Heart right ventricle (tissue), 16 donors: ENCODE data around the gene HMGN4. TPM values are rescaled to one million over a fixed set of nuclear protein-coding genes. Genes with fewer than 3 reads are reported as not detected.

Experiments
- ATAC-seq, 8 donors: fragments of 200-7000 bp; cut with Tn5 transposase; one replicate each; pipeline ENCODE4 v1.9.1; 2020; ENCODE audit warnings: mild to moderate bottlenecking in 8 of 8, moderate library complexity in 8 of 8, moderate number of reproducible peaks in 1 of 8
- DNase-seq, 2 donors: peaks; one replicate each; pipeline ENCODE4 v3.0.0-alpha.2; 2020
- H3K27ac ChIP-seq, 10 donors: fragments of 200-600 bp; sonication (generic) in 2 of 10; one replicate each; pipeline versions ENCODE4 v1.5.0 to v1.8.0; 2020 to 2022; ENCODE audit warnings: mild to moderate bottlenecking in 3 of 10
- H3K27me3 ChIP-seq, 7 donors: fragments of 200-600 bp; one replicate each; pipeline ENCODE4 v1.8.0; 2021 to 2022; ENCODE audit warnings: mild to moderate bottlenecking in 2 of 7
- H3K36me3 ChIP-seq, 9 donors: fragments of 200-600 bp; sonication (generic) in 1 of 9; one replicate each; pipeline versions ENCODE4 v1.5.0 to v1.8.0; 2020 to 2022; ENCODE audit warnings: mild to moderate bottlenecking in 2 of 9
- H3K4me1 ChIP-seq, 9 donors: fragments of 200-600 bp; sonication (generic) in 1 of 9; one replicate each; pipeline versions ENCODE4 v1.5.0 to v1.8.0; 2020 to 2022; ENCODE audit warnings: mild to moderate bottlenecking in 4 of 9
- H3K4me3 ChIP-seq, 10 donors: fragments of 200-600 bp; sonication (generic) in 2 of 10; one replicate each; pipeline versions ENCODE4 v1.5.0 to v1.8.0; 2020 to 2022; ENCODE audit warnings: mild to moderate bottlenecking in 7 of 10, moderate library complexity in 2 of 10
- H3K9me3 ChIP-seq, 11 donors: fragments of 200-600 bp in 10 of 11; sonication (generic) in 2 of 11; one replicate each; pipeline versions ENCODE4 v1.5.0 to v1.8.0; 2013 to 2022; ENCODE audit warnings: mild to moderate bottlenecking in 2 of 11, control low read depth in 1 of 11, moderate library complexity in 1 of 11
- WGBS, 2 donors: extraction: QIAGEN DNeasy Blood & Tissue Kit; methylation state at CpG; one replicate each; pipeline ENCODE4 v1.1.7; 2013; ENCODE audit warnings: inconsistent platforms in 1 of 2; 5-methylcytosine and 5-hydroxymethylcytosine counted together
- intact Hi-C, 10 donors: fragments of 100-400 bp; cut with DNase I; formaldehyde crosslinking; loops; one replicate each; pipeline versions ENCODE4 v1.11.1 to v1.14.2; 2022
- polyA plus RNA-seq, 2 donors: library from polyadenylated mRNA; stranded (reverse); fragments of 200-250 nt; gene quantifications; one replicate each; pipeline ENCODE4 v1.2.3, GENCODE V29; 2013
- total RNA-seq, 10 donors: library from RNA; stranded (reverse); fragmentation: NEBNext Ultra II Directional in 3 of 10; extraction: Animal tissue kit (Norgen Biotek cat#: 25700) in 3 of 10; gene quantifications; one replicate each; pipeline versions ENCODE4 v1.2.1 to v1.2.4, GENCODE V29; 2021 to 2023
- TF ChIP-seq, protein P1 (sequence below), 9 donors: fragments of 200-600 bp; sonication (generic) in 2 of 9; IDR thresholded peaks; one replicate each; pipeline versions ENCODE4 v1.5.0 to v1.8.0; 2021 to 2022; ENCODE audit warnings: antibody characterized with exemption in 9 of 9, mild to moderate bottlenecking in 5 of 9, moderate library complexity in 1 of 9
- donor health status: Arrhythmogenic right ventricular cardiomyopathy.
- donor health status: ischemic (EF 13 %, LVEDD 7.1; RV severe dilation, severe dysfunction).
- donor health status: healthy with polysubstance abuse.
- donor health status: DM: no; HTN: yes; CAD: no.
- donor health status: DM: no; HTN: no; CAD: no.
- donor health status: ischemic (EF 25% LVEDD 6.9; RV normal size, moderate dysfunction).
- donor health status: ischemic (EF 25% LVEDD 5.7; RV mildly dilated, moderate dysfunction).
- donor health status: healthy.
- donor health status: DM: yes; HTN: yes; CAD: no.
- donor health status: Ischemic cardiomyopathy.
- donor health status: ischemic (EF 35%, LVEDD 5.7; RV mildly dilated, moderate dysfunction).
- donor health status: nonischemic (EF 11% LVEDD 7.7; RV severe dilation, severe dysfunction).
- donor health status: DM: yes; HTN: yes; CAD: no.
- donor health status: PGD.
- donor health status: ischemic (EF 29% LVEDD 5.4; RV normal size, mild dysfunction).
- donor health status: nonischemic (EF 23%, LVEDD 6.1; RV moderate dilation, normal function).

Gene HMGN4
- total and polyA plus RNA-seq, 12 donors: 8.2 to 35.0 (median 29.8) TPM

GRCh38 chr6:26577720-26578072 is 39.5 kb downstream of the HMGN4 start:
- H3K36me3 ChIP-seq: no peaks in the 10 kb centered on the region
- 11 to 16% methylated on average over 16 to 17 of the region's 17 CpGs for WGBS, 2 donors
- H3K4me3 ChIP-seq: peak overlapping the region in 6 of 10 donors; percentile 4 to 48 (median 28)
- TF ChIP-seq, protein P1, sequence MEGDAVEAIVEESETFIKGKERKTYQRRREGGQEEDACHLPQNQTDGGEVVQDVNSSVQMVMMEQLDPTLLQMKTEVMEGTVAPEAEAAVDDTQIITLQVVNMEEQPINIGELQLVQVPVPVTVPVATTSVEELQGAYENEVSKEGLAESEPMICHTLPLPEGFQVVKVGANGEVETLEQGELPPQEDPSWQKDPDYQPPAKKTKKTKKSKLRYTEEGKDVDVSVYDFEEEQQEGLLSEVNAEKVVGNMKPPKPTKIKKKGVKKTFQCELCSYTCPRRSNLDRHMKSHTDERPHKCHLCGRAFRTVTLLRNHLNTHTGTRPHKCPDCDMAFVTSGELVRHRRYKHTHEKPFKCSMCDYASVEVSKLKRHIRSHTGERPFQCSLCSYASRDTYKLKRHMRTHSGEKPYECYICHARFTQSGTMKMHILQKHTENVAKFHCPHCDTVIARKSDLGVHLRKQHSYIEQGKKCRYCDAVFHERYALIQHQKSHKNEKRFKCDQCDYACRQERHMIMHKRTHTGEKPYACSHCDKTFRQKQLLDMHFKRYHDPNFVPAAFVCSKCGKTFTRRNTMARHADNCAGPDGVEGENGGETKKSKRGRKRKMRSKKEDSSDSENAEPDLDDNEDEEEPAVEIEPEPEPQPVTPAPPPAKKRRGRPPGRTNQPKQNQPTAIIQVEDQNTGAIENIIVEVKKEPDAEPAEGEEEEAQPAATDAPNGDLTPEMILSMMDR (IDR thresholded peaks at IDR 0.05): no peak
- peaks cover 0 to 17% (median 6%) of the 10 kb centered on the region in 9 donors for H3K4me1 ChIP-seq
- H3K9me3 ChIP-seq: peaks cover 0 to 23% (median 5%) of the 10 kb centered on the region in 11 donors
- no peak overlapping the region for H3K27ac ChIP-seq
- H3K27me3 ChIP-seq: peaks cover 0 to 74% (median 26%) of the 10 kb centered on the region in 7 donors
- no peak for DNase-seq
- intact Hi-C loops: loop anchor here in 2 of 10 donors (5.0 to 10.0 kb wide), 2 partner anchors 235 to 263 kb away; no protein-coding TSS in a partner anchor
- no peak for ATAC-seq

DNA sequence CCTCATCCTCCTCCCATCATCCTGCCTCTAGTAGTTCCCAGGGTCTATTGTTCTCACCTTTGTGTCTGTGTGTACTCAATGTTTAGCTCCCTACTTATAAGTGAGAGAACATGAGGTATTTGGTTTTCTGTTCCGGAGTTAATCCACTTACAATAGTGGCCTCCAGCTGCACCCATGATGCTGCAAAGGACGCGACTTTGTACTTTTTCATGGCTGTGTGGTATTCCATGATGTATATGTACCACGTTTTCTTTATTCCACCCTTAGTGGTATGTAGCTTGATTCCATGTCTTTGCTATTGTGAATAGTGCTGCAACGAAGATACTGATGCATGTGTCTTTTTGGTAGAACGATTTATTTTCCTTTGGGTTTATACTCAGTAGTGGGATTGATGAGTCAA is 40.1 kb downstream of the HMGN4 start:
- Histone ChIP-seq H3K4me1 (peaks cover 0 to 13% (median 6%) of the 10 kb centered on the region in 9 donors), H3K9me3 (peaks cover 0 to 23% (median 5%) of the 10 kb centered on the region in 11 donors), H3K27me3 (peaks cover 0 to 79% (median 31%) of the 10 kb centered on the region in 7 donors), H3K4me3 (no peak overlapping the region), H3K36me3 (no peaks in the 10 kb centered on the region), H3K27ac (no peak overlapping the region)
- TF ChIP-seq, protein P1 (IDR thresholded peaks at IDR 0.05): no peak
- intact Hi-C loops: loop anchor here in 2 of 10 donors (5.0 to 10.0 kb wide), 2 partner anchors 236 to 263 kb away; no protein-coding TSS in a partner anchor
- no peak for ATAC-seq
- no peak for DNase-seq
- 84 to 85% methylated on average over 6 of the region's 6 CpGs for WGBS, 2 donors

DNA sequence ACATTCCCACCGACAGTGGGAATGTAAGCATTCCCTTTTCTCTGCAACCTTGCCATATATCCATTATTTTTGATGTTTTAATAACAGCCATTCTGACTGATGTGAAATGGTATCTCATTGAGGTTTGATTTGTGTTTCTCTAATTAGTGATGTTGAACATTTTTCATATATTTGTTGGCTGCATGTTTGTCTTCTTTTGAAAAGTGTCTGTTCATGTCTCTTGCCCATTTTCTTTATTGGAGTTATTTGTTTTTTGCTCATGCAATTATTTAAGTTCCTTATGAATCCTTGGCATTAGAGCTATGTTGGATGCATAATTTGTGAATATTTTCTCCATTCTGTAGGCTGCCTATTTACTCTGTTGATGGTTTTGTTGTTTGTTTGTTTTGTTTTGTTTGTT is 40.6 kb downstream of the HMGN4 start:
- intact Hi-C loops: loop anchor here in 2 of 10 donors (5.0 to 10.0 kb wide), 2 partner anchors 236 to 264 kb away; no protein-coding TSS in a partner anchor
- Histone ChIP-seq H3K4me1 (peaks cover 0 to 13% (median 6%) of the 10 kb centered on the region in 9 donors), H3K27me3 (peaks cover 0 to 83% (median 35%) of the 10 kb centered on the region in 7 donors), H3K4me3 (no peak overlapping the region), H3K36me3 (no peaks in the 10 kb centered on the region), H3K27ac (no peak overlapping the region), H3K9me3 (peaks cover 0 to 23% (median 5%) of the 10 kb centered on the region in 11 donors)
- no peak for ATAC-seq
- TF ChIP-seq, protein P1 (IDR thresholded peaks at IDR 0.05): no peak
- DNase-seq: no peak
- WGBS, 2 donors: 91 to 98% methylated on average over 1 of the region's 1 CpG

GRCh38 chr6:26581164-26581915 is 43.2 kb downstream of the HMGN4 start:
- H3K36me3 ChIP-seq: no peaks in the 10 kb centered on the region
- peaks cover 0 to 92% (median 60%) of the 10 kb centered on the region in 7 donors for H3K27me3 ChIP-seq
- H3K4me1 ChIP-seq: peaks cover 0 to 12% (median 6%) of the 10 kb centered on the region in 9 donors
- TF ChIP-seq, protein P1 (IDR thresholded peaks at IDR 0.05): no peak
- intact Hi-C loops: no loop called here
- 58 to 61% methylated on average over 4 of the region's 4 CpGs for WGBS, 2 donors
- no peak for DNase-seq
- H3K4me3 ChIP-seq: no peak overlapping the region
- no peak for ATAC-seq
- H3K27ac ChIP-seq: no peak overlapping the region
- H3K9me3 ChIP-seq: peaks cover 0 to 23% (median 5%) of the 10 kb centered on the region in 11 donors
